Measurements from ENCODE around the gene EGFL7. TPM values are rescaled to one million over a fixed set of nuclear protein-coding genes. Genes with fewer than 3 reads are reported as not detected.

Gene EGFL7
- total RNA-seq, 2 experiments from 2014 or later, result 0.90 to 0.93 TPM

DNA sequence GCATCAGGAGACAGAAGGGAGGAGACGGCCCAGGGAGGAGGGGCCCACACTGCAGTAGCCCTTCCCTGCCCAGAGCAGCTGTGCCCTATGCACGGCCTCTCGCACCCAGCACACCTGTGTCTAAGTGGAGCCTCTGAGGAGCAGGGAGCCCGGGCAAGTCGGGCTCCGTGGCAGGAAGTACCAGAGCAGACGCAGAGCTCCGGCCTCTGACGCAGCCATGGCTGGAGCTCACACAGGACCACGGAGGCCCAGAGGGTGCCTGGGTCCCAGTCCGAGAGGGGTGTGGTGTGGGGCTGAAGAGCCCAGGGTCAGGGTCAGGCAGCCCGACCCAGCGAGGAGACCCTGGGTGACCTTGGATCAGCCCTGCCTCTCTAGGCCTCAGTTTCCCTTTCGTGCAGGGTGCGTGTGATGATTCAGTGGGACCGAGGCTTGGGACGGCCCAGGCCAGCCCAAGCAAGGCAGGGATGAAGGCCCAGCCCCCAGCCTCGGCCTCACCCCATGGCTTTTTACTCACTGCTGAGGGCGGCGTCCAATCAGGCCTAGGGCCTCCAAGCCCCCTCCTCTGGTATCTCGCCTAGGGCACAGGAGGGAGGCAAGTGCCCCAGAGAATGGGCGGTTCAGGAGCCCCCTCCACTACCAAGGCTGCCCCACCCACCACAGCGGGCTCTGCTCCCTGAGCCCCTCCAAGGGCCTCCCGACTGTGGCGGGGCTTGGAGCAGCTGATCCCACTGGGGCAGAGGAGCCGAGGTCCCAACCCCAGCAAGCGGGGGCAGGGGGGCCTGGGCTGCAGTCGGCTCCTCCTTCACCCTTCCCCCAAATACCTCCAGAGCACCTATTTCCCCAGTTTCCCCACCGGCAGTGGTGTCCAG, 28.8 kb downstream of the EGFL7 start:
- intact Hi-C loops (cut with micrococcal nuclease), result no loop called here
- Mint-ChIP-seq H3K9me3 (no peaks in the 10 kb centered on the region), H3K4me1 (ENCODE audit: low read depth) (no peaks in the 10 kb centered on the region), H3K36me3 (no peaks in the 10 kb centered on the region), H3K27me3 (peaks cover 15% of the 10 kb centered on the region), H3K27ac (no peak overlapping the region), H3K4me3 (no peak overlapping the region)
- no peak for DNase-seq
- POLR2A ChIA-PET, result no interaction called here
- CTCF ChIA-PET, result no interaction called here

DNA sequence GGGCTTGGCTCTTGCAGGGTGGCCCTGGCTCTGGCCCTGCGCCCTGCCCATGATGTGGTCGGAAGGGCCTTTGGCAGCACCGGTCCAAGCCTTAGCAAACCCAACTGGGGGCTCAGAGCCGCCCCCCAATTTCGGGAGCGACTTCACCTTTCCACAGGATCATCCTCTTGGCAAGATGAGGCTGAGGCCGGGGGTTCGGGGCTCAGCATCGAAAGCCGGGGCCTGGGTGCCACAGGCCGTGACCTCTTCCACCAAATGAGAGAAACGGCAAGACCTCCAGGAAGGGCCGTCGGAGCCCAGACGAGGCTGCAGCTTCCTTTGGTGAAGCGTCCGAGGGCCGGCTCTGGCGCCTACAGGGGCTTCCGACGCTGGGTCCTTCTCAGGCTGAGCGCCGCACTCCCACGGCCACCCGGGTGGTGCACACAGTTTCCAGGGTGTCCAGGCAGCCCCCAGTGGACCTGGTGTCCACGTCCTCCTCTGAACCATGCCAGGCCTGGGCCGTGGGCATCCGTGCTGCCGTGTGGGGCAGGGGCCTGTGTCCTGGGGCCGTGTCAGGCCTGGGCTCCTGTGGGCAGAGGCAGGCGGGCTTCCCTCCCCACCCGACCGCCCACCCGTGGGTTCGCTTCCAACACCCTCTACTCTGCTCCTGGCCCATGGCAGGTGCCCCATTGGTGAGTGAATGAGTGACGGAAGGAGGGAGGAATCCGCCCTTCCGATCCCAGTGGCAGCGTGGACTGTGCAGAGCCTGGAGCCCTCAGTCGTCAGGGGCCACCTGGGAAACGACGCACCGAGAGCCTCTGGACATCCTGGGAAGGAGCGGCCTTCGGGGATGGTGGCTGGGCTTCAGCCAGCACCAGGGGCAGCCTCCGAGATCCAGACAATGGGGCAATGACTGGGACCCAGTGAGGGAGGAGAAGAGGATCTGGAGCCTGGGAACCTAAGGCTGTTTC, 29.7 kb downstream of the EGFL7 start:
- intact Hi-C loops (cut with micrococcal nuclease), result no loop called here
- H3K9me3 Mint-ChIP-seq, result no peaks in the 10 kb centered on the region
- ChIA-PET CTCF (interaction anchor here (1.2 to 1.7 kb wide), 2 partner anchors 34 to 207 kb away, joined by 3 to 7 read pairs; no protein-coding TSS in a partner anchor), POLR2A (no interaction called here)
- H3K4me1 Mint-ChIP-seq (ENCODE audit: low read depth), result no peaks in the 10 kb centered on the region
- H3K4me3 Mint-ChIP-seq, result no peak overlapping the region
- no peak for DNase-seq
- no peak overlapping the region for H3K27ac Mint-ChIP-seq
- H3K36me3 Mint-ChIP-seq, result no peaks in the 10 kb centered on the region
- H3K27me3 Mint-ChIP-seq, result peaks cover 18% of the 10 kb centered on the region

DNA sequence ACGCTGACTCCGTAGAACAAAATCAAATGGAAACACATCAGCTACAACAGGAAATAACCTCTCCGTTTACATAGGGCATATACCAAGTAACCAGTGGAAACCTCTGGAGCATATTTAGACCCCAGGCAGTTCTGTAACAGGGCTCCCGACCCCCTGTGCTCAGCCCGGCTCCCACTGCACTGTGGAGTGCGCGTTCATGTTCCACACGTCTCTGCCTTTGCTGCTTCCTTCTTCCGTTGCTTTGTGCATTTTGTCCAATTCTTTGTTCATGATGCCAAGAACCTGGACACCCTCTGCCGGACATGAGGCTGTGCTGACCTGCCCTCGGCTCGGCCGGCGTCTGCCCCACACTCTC, 30.4 kb downstream of the EGFL7 start:
- ChIA-PET POLR2A (no interaction called here), CTCF (interaction anchor here (0.9 to 1.7 kb wide), 3 partner anchors 32 to 208 kb away, joined by 3 to 7 read pairs (median 3); no protein-coding TSS in a partner anchor)
- Mint-ChIP-seq H3K36me3 (no peaks in the 10 kb centered on the region), H3K4me1 (ENCODE audit: low read depth) (no peaks in the 10 kb centered on the region), H3K27ac (peak overlapping the region; percentile 52), H3K27me3 (peaks cover 21% of the 10 kb centered on the region), H3K4me3 (no peak overlapping the region), H3K9me3 (no peaks in the 10 kb centered on the region)
- intact Hi-C loops (cut with micrococcal nuclease), result no loop called here
- no peak for DNase-seq

DNA sequence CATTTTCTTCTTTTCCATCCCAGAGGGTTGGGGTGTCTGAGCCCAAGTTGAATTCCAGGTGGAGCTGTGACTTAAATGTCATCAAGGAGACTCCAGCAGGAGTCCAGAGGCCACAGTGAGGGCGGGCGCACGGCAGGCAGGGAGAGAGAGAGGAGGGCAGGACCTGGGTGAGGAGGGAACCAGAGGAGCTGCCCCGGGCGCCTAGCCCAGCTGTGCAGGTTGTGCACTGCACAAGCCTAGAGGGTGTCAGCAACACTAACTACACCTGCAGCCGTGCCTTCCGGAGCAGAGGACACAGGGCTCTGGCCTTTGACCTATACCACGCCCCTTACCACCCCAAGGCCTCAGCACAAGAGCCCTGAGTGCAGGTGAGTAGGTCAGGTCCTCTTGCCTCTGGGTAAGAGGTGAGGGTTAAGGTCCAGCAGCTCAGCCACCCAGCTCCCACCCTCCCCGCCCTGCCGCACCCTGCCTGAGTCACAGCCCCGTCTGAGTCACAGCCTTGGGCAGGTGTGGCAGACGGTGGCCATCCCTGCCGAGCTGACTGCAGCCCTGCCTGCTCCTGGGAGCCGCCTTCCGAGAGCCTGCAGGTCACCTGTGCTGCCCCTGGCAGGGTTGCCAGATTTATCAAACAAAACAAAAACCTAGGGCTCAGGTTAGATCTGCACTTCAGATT, 30.9 kb downstream of the EGFL7 start:
- Mint-ChIP-seq H3K4me1 (ENCODE audit: low read depth) (no peaks in the 10 kb centered on the region), H3K36me3 (no peaks in the 10 kb centered on the region), H3K9me3 (no peaks in the 10 kb centered on the region), H3K27me3 (peaks cover 22% of the 10 kb centered on the region), H3K4me3 (no peak overlapping the region), H3K27ac (peak overlapping the region; percentile 52)
- DNase-seq, result peak; percentile 51
- intact Hi-C loops (cut with micrococcal nuclease), result no loop called here
- ChIA-PET CTCF (interaction anchor here (0.8 to 1.7 kb wide), 4 partner anchors 29 to 208 kb away, joined by 3 to 7 read pairs (median 3); no protein-coding TSS in a partner anchor), POLR2A (no interaction called here)

DNA sequence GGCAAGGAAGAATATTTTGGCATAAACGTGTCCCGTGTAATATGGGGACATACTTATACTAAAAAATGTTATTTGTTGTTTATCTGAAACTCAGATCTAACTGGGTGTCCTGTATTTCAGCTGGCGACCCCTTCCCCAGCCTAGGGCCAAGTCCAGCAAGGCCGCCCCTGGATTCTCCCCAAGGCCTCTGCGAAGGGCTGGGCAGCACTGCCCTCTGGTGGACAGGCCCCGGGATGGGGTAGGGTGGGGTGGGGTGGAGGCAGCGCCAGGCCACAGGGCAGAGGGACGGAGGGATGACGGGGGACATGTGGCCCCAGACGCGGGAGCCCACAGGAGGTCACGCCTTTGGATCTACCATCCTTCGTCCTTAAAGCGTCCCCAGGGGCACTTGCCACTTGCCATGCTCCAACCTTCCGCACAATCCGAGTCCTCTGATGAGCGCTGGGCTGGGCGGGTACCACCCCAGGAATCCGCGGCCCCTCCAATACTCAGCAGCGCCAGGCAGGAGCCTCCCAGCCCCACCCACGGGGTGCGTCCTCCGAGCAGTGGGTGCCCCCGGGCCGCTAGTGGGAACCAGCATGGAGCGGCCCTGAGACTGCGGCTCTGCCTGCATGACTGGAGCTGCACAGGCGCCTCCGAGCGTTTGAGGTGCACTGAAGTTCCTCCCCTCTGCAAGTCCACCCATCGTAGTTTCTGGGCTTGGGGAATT, 31.6 kb downstream of the EGFL7 start:
- CTCF ChIA-PET, result interaction anchor here (0.8 to 1.7 kb wide), 4 partner anchors 30 to 209 kb away, joined by 3 to 7 read pairs (median 3); no protein-coding TSS in a partner anchor
- Mint-ChIP-seq H3K27me3 (peaks cover 25% of the 10 kb centered on the region), H3K36me3 (no peaks in the 10 kb centered on the region), H3K4me1 (ENCODE audit: low read depth) (no peaks in the 10 kb centered on the region), H3K27ac (no peak overlapping the region), H3K4me3 (no peak overlapping the region), H3K9me3 (no peaks in the 10 kb centered on the region)
- POLR2A ChIA-PET, result no interaction called here
- intact Hi-C loops (cut with micrococcal nuclease), result no loop called here
- DNase-seq, result peak; percentile 63

DNA sequence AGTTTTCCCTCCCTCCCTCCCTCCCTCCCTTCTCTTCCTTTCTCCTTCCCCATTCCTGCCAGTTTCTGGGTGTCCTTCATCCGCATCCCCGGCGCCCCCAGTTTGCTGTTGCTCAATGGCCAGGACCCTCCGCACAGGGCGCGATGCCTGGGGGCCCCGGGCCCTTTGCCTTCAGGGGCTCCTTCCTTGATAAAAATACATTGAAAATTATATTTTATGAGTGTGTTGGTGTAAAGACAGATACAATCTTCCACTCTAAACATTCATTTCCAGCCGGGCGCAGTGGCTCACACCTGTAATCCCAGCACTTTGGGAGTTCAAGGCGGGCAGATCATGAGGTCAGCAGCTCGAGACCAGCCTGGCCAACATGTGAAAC, 32.1 kb downstream of the EGFL7 start:
- Mint-ChIP-seq H3K36me3 (no peaks in the 10 kb centered on the region), H3K9me3 (no peaks in the 10 kb centered on the region), H3K4me3 (no peak overlapping the region), H3K4me1 (ENCODE audit: low read depth) (no peaks in the 10 kb centered on the region), H3K27ac (no peak overlapping the region), H3K27me3 (peaks cover 25% of the 10 kb centered on the region)
- POLR2A ChIA-PET, result no interaction called here
- CTCF ChIA-PET, result interaction anchor here (1.2 kb wide), 1 partner anchor 22 kb away, joined by 3 read pairs; no protein-coding TSS in a partner anchor
- no peak for DNase-seq
- intact Hi-C loops (cut with micrococcal nuclease), result no loop called here

DNA sequence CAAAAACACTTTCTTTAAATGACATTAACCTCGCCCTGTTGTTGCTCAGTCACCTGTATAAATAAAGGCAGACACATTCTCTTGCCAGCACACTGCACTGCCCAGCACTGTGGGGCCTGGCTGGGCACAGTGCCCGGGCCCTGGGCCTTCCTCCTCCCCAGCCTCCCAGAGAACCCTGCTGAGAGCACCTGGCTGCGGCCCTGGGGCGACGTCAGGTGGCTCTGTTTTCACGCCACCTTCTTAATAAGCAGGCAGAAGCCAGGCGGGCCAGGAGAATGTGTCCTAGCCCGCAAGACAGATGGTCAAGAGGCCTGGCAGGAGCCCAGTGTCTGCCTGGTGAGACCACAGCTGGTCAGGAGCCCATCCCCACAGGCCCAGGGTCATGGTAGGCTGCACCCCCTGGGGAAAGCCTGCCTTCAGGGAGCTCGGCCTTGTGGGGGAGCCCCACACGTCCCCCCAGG, 32.7 kb downstream of the EGFL7 start:
- no peaks in the 10 kb centered on the region for H3K36me3 Mint-ChIP-seq
- H3K4me1 Mint-ChIP-seq (ENCODE audit: low read depth), result peaks cover 4% of the 10 kb centered on the region
- CTCF ChIA-PET, result interaction anchor here (0.9 to 1.2 kb wide), 2 partner anchors 23 to 207 kb away, joined by 3 read pairs; no protein-coding TSS in a partner anchor
- H3K4me3 Mint-ChIP-seq, result no peak overlapping the region
- intact Hi-C loops (cut with micrococcal nuclease), result no loop called here
- POLR2A ChIA-PET, result no interaction called here
- DNase-seq, result no peak
- H3K27ac Mint-ChIP-seq, result no peak overlapping the region
- H3K9me3 Mint-ChIP-seq, result no peaks in the 10 kb centered on the region
- H3K27me3 Mint-ChIP-seq, result peaks cover 25% of the 10 kb centered on the region

DNA sequence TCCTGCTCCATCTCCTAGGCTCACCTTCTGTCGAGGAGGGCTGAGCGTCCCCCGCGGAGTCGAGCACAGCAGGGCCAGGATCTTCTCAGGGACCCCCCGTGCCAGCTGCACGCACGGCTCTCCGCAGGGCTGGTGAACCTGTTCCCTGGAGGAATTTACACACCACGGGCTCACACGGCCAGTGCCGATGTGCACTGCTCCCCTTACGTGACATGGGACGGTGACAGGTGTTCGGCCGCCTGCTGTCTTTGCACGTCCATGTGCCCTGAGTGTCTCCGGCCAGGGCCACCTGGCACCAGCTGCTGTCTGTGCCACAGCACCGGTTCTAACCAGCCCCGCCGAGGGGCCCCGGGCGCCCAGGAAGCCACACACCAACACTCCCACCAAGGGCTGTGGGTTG, 33.2 kb downstream of the EGFL7 start:
- Mint-ChIP-seq H3K27ac (no peak overlapping the region), H3K4me1 (ENCODE audit: low read depth) (peaks cover 9% of the 10 kb centered on the region), H3K9me3 (no peaks in the 10 kb centered on the region), H3K27me3 (peaks cover 25% of the 10 kb centered on the region), H3K4me3 (no peak overlapping the region), H3K36me3 (no peaks in the 10 kb centered on the region)
- no peak for DNase-seq
- POLR2A ChIA-PET, result no interaction called here
- CTCF ChIA-PET, result interaction anchor here (0.9 to 1.2 kb wide), 2 partner anchors 23 to 208 kb away, joined by 3 read pairs; no protein-coding TSS in a partner anchor
- intact Hi-C loops (cut with micrococcal nuclease), result no loop called here

DNA sequence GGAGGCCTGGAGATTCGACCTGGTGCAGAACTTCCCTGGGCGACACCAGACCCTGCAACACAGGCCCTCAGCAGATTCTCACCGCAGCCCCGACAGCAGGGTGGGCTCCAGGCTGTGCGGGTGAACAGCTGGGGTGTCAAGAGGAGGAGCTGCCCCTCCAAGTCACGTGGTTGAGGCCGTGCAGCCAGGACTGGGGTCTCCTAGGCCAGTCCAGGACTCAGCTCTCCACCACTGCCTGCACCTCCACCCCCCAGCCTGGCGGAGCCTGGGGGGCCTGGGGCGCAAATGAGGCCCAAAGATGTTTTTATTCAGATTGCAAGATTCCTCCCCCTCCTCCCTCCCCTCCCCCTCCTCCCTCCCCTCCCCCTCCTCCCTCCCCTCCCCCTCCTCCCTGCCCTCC, 33.8 kb downstream of the EGFL7 start:
- intact Hi-C loops (cut with micrococcal nuclease), result no loop called here
- ChIA-PET POLR2A (interaction anchor here (1.1 kb wide), 1 partner anchor 10 kb away, joined by 3 read pairs; no protein-coding TSS in a partner anchor), CTCF (no interaction called here)
- Mint-ChIP-seq H3K36me3 (no peaks in the 10 kb centered on the region), H3K4me1 (ENCODE audit: low read depth) (peaks cover 14% of the 10 kb centered on the region), H3K27ac (no peak overlapping the region), H3K4me3 (no peak overlapping the region), H3K9me3 (no peaks in the 10 kb centered on the region), H3K27me3 (peaks cover 25% of the 10 kb centered on the region)
- no peak for DNase-seq

DNA sequence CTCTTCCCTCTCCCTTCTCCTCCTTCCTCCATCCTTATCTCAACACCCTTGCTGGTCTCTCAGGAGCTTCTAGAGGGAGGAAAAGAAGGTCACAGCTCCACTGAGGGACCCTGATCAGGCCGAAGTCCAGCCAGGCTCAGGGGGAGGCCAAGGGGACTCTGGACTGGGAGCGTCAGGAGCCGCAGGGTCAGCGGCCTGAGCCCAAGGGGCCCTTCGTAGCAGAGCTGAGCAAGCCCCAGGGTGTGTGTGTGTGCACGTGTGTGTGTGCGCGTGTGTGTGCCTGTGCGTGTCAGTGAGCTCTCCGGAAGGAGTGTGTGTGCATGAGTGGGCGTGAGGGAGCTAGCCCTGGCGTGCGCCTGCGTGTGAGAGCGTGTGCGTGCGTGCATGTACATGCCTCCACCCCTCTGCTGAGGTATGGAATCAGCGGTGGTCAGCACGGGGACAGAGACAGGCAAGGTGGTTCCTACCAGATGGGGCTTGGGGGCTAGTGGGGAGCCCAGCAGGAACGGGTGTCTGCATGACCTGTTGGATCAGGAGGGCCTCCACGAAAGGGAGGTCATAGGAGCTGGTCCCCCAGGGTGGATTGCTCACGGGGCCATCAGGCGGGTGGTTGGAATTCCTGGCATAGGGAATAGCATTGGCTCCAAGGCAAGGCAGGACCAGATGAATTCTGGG, 34.6 kb downstream of the EGFL7 start:
- no peaks in the 10 kb centered on the region for H3K9me3 Mint-ChIP-seq
- H3K4me1 Mint-ChIP-seq (ENCODE audit: low read depth), result peaks cover 18% of the 10 kb centered on the region
- no peaks in the 10 kb centered on the region for H3K36me3 Mint-ChIP-seq
- intact Hi-C loops (cut with micrococcal nuclease), result no loop called here
- no peak for DNase-seq
- ChIA-PET POLR2A (interaction anchor here (1.1 kb wide), 1 partner anchor 11 kb away, joined by 3 read pairs; no protein-coding TSS in a partner anchor), CTCF (interaction anchor here (1.0 kb wide), 1 partner anchor 26 kb away, joined by 3 read pairs; no protein-coding TSS in a partner anchor)
- H3K27ac Mint-ChIP-seq, result no peak overlapping the region
- H3K4me3 Mint-ChIP-seq, result no peak overlapping the region
- peaks cover 25% of the 10 kb centered on the region for H3K27me3 Mint-ChIP-seq

All from activated CD4-positive, alpha-beta memory T cell treated with anti-CD3 and anti-CD28 coated beads for 36 hours (primary cell).